GM15510 (cell line): Measurements from ENCODE around the gene POFUT1.

Experiments
- POLR2A ChIP-seq: IDR thresholded peaks from 3 replicates; pipeline ENCODE4 v1.6.1; 2011; ENCODE audit warnings: borderline replicate concordance; ENCODE audit not compliant: insufficient read length; ENCODE audit errors: extremely low read depth

Gene POFUT1

GRCh38 chr20:32203356-32204204, 4.1 kb upstream of the POFUT1 start:
- TF ChIP-seq POLR2A = no peak

GRCh38 chr20:32204205-32205109, 3.2 kb upstream of the POFUT1 start:
- TF ChIP-seq POLR2A = no peak

DNA sequence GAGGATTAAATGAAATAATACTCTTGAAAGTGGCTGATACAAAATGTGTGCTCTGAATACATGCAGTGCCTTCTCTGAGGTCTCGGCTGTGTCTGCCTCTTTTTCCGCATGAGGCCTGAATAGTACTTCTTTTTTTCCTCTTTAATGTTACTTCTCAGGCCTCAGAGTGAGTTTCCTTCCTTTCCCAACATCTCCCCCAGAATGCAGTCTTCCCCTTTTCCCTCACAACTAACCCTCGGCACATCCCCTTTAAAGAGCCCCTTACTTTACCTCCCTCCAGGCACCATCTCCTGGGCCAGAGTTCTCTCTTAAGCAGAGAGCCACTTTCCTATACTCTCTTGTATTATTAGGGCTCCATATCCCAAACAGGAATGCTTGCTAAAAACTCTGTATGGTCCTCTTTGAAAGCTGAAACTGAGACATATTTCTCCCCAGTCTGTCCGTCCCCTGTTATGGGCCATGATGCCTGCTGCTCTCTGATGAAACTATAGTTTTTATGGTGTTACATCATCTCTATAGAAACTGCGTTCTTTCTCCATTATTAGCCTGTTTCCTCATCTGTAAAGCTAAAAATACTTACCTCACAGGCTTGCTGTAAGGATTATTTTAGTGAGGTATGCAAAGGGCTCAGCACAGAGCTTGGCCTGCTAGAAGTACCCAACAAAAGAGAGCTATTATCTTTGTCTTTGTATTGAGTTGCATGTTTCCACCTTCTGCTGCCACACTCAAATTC, 2.4 kb upstream of the POFUT1 start:
- no peak for TF ChIP-seq POLR2A

DNA sequence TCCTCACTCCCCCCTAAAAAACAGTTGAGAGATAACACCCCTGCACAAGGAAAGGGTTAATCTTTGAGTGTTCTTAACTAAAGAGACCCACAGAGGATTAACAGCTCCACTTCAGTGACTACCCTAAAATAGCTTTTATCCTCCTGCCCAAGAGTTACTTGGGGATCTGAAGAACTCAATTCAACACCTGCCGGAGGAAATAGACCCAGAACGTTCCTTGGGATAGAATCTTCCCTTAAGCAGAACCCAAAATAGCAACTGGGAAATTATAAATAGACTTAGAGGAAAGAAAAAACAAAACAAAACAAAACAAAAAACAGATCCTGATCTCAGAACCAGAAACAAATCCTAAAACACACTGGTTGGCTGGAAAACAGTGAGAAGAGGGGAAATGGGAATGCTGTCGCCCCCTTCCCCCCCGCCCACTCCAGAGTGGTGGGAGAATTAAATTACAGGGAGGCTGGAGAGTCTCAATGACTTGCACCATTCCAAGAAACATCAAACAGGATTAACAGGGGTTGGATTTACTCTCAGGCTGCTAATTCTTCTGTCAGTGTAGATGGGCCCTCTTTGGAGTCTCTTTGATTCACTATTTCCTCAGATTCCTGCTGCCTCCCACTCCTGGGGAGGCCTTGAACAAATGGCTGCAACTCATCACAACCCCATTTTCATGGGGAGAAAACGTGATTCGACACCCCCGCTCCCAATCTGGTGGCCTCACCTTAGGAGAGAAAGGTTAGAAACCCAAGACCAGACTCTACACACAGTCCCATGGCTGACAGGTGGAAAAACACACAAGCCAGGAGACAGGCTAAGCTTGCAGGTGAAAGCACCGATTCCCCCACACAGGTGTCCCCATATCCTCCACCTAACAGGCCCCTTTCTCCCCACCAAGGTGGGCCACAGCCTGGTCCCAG, 1.6 kb upstream of the POFUT1 start:
- no peak for TF ChIP-seq POLR2A

DNA sequence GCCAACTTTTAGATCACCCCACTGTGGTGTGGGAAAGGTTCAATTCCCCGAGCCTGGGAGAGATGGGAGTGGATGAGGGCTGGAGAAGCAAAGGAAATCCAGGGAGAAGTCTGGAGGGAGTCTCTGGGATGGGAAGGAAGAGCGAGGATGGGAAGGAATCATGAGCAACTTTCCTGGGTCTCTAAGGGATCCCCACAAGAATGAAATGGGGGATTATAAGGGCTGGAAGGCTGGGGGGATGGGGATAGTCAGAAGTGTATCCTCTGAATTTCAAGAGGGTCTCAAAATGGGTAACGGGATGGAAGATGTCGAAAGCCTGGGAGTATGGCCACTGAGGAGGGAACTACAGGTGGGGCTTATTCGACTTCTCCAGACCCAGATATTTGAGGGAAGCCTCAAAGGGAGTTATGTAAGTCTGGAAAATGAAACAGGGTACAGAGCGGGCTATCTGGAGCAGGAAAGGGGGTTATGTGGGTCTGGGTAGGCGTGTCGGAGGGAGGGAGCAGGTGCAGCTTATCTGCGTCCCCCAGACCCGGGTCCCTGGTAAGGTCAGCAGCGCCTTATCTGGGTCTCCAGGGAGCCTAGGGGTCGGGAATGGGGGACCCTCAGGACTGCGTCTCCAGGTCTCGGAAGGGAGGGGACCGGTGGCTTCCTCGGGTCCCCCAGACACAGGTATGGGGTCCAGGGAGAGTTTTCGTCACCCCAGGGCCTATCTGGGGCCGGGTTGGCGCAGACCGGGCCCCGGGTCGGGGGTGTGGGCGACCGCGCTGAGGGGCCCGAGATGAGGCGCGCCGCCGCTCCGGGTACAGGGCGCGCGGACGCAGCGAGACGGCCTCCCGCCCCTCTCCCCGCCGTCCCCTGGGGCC, 687 bp upstream of the POFUT1 start:
- TF ChIP-seq POLR2A = no peak

GRCh38 chr20:32208499-32209154, 947 bp downstream of the POFUT1 start:
- TF ChIP-seq POLR2A = no peak

DNA sequence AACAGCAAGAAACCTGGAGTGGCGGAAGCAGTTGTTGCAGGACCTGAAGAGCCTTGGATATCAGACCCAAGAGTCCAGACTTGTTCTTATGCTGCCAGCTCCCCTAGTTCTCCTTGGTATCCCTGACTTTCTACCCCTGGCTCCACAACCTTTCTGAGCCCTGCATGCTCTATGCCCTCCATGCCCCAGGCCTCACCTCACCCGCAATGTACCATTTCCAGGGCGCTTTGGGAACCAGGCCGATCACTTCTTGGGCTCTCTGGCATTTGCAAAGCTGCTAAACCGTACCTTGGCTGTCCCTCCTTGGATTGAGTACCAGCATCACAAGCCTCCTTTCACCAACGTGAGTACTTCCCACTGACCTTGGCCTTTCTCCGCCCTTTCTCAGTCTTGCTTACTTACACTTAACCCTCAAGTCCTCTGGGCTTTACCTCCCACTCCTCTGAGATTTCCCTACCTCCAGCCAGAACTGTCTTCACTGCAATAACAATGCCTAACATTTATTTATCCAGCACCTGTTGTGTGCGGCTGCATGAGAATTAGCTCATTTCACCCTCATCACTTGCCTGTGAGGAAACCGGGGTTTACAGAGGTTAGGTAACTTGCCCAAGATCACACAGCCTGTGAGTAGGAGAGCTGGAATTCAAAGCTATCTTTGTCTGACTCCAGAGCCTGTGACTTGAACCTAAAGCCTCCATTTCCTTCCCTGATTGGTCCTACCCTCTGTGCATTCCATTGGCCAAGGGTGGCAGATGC, 2.3 kb downstream of the POFUT1 start:
- no peak for TF ChIP-seq POLR2A

DNA sequence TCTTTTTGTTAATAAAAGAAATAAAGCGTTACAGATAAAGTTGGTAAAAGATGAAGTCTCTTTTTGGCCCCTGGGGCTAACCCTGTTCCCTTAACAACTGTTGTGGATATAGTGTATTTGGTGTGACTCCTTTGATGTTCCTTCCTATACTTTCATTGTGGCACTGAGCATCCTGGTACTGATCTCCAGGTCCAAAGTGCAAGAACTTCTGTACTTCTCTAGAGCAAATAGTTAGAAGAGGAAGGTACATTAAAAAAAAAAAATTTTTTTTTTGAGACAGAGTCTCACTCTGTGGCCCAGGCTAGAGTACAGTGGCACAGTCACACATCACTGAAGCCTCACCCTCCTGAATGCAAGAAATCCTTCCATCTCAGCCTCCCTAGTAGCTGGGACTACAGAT, 6.2 kb downstream of the POFUT1 start:
- no peak for TF ChIP-seq POLR2A

GRCh38 chr20:32215147-32215546, 7.5 kb downstream of the POFUT1 start:
- TF ChIP-seq POLR2A = no peak

DNA sequence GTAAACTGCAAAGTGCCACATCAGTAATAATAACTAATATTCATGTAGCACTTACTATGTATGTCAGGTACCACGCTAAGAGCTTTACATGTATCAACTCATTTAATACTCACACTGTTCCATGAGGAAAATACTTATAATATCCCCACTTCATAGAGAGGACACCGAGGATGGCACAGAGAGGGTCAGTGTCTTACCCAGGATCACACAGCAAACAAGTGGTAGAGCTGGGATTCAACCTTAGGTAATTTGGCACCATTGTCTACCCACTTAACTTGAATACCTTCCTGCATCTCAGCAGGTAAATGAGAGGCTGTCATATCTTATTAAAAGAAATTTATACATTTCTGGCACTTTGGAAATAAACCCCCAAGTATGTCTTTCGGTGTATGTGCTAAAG, 8.0 kb downstream of the POFUT1 start:
- TF ChIP-seq POLR2A = no peak

GRCh38 chr20:32216179-32217142, 8.8 kb downstream of the POFUT1 start:
- no peak for TF ChIP-seq POLR2A
